GM10248 (cell line): ENCODE data around the gene KIF2A.

Experiments used
- CTCF ChIA-PET: fragments of 300-600 bp; sonication (Branson Sonifier 250); formaldehyde crosslinking; extraction: SDS; loops from one replicate; lab custom pipeline; 2021; ENCODE audit warnings: antibody characterized with exemption; lab: Yijun Ruan, JAX
- POLR2A ChIA-PET: fragments of 350-650 bp; sonication (Branson Sonifier 250); formaldehyde crosslinking; extraction: SDS; loops from one replicate; lab custom pipeline; 2020; ENCODE audit warnings: antibody characterized with exemption; lab: Yijun Ruan, JAX
- DNase-seq: peaks from one replicate; pipeline ENCODE4 v3.0.0; 2012; ENCODE audit errors: extremely low spot score
- TF ChIP-seq, protein P1 (sequence below): IDR thresholded peaks from 2 replicates; pipeline ENCODE4 v1.5.1; 2012; ENCODE audit warnings: mild to moderate bottlenecking, low read depth; ENCODE audit errors: extremely low read depth, missing control alignments, control extremely low read depth

The KIF2A gene

DNA sequence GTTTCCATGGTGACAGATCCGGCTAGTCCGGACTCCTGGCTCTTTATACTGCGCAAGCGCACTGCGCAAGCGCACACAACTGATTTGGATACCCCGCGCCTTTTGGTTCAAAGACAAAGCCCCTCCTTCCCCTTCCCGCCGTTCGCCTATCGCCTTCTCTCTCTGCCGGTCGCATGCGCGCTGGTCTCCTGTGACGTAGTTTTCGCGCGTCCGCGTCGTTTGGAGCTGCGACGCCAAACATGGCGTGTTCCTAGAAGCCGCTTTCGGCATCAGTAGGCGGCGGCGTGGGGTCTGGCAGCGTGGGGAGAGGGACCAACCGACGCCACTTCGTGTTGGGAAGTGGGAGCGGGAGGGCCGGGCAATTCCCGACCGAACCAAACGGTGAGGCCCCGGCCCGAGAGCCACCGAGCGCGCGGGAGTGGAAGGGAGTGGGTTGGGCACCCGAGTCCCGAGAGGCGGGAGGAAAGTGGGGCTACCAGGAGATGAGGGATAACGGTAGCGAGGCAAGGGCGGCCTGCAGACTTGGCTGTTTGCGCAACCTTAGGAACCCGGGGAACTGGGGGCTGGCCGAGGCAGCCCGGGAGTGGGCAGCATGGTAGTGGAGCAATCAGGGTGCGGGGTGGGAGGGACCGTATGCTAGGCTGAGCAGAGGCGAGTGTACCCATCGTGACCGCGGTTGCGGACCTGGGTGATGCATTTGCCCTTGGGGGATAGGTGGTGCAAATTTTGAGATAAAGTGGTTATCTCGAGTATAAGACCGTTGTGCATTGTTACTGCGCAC lies 106.7 kb downstream of the KIF2A start, which contains the start of gene IPO11:
TSS of gene IPO11 (plus strand) at position 215 of the 781 bp plus-strand sequence. CDS start 24,517 bp downstream, outside the sequence.
- DNase-seq, result peak; percentile 97
- ChIA-PET CTCF (interaction anchor here (0.8 to 3.7 kb wide), 5 partner anchors 10 to 189 kb away, joined by 3 to 19 read pairs (median 3); partner anchors contain the start of gene DIMT1), POLR2A (interaction anchor here (0.6 to 2.9 kb wide), 3 partner anchors 9 to 140 kb away, joined by 3 to 19 read pairs (median 3); partner anchors contain the start of gene DIMT1)
- TF ChIP-seq, protein P1, sequence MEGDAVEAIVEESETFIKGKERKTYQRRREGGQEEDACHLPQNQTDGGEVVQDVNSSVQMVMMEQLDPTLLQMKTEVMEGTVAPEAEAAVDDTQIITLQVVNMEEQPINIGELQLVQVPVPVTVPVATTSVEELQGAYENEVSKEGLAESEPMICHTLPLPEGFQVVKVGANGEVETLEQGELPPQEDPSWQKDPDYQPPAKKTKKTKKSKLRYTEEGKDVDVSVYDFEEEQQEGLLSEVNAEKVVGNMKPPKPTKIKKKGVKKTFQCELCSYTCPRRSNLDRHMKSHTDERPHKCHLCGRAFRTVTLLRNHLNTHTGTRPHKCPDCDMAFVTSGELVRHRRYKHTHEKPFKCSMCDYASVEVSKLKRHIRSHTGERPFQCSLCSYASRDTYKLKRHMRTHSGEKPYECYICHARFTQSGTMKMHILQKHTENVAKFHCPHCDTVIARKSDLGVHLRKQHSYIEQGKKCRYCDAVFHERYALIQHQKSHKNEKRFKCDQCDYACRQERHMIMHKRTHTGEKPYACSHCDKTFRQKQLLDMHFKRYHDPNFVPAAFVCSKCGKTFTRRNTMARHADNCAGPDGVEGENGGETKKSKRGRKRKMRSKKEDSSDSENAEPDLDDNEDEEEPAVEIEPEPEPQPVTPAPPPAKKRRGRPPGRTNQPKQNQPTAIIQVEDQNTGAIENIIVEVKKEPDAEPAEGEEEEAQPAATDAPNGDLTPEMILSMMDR, result no peak

DNA sequence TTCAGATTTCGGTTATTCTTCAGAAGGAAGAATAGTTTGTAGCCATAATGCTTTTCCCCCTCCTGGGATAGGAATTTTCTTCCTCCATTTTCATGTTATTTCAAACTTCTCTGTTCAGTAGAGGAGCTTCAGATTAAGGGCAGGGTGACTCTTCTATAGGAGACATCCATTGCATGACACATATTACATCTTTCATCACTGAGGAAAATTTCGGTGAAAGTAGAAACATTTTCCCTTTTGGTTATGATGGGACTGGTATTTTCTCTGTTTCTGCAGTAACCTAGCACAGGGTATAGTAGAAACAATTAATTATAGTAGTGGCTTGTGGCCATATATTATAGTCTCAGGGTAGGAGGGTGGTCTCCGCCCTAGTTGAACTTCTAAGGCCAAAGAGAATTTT lies 107.7 kb downstream of the KIF2A start:
- POLR2A ChIA-PET, result interaction anchor here (2.9 kb wide), 1 partner anchor 10 kb away, joined by 19 read pairs; the partner anchor contains the start of gene DIMT1
- TF ChIP-seq, protein P1, result no peak
- CTCF ChIA-PET, result interaction anchor here (0.8 to 3.7 kb wide), 6 partner anchors 11 to 190 kb away, joined by 3 to 19 read pairs (median 3); partner anchors contain the start of gene DIMT1
- DNase-seq, result no peak

DNA sequence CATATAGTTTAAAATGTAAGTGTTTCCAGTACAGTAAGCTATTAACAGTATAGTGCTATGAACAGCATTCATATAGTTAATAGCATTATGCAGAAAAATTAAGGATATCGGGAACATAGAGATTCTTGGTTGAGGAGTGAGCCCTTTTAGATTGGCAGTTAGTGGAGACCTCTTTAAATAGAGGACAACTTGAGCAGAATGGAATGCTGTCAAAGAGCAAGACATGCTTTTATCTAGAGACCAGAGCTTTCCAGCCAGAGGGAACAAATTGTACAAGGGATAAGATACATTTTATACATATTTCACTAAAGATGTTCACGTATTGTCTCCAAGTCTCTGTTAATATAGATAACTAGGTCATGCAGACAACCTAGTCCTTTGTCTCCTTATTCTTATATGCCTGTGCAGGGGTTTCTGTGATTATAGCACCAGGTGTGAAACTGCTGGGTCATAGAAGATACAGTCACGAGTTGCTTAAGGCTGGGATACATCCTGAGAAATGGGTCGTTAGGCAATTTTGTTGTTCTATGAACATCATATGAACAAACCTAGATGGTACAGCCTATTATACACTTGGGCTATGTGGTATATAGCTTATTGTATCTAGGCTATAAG lies 112.6 kb downstream of the KIF2A start:
- POLR2A ChIA-PET, result no interaction called here
- CTCF ChIA-PET, result interaction anchor here (1.0 to 1.7 kb wide), 4 partner anchors 15 to 55 kb away, joined by 3 to 4 read pairs (median 3); partner anchors contain the start of gene DIMT1
- TF ChIP-seq, protein P1, result no peak
- no peak for DNase-seq

DNA sequence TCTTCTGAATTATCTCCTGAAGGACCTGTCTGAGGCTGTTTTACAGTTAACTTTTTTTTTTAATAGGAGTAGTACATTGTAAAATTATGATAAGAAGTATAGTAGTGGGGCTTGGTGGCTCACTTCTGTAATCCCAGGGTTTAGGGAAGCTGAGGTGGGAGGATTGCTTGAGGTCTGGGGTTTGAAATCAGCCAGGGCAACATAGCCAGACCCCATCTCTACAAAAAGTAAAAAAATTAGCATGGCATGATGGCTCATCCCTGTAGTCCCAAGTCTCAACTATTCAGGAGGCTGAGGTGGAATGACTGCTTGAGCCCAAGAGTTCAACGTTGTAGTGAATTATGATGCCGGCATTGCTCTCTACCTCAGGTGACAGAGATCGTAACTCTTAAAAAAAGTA lies 113.6 kb downstream of the KIF2A start:
- no peak for DNase-seq
- CTCF ChIA-PET, result interaction anchor here (1.2 to 3.5 kb wide), 4 partner anchors 9 to 40 kb away, joined by 3 to 11 read pairs (median 5); partner anchors contain the start of gene DIMT1
- TF ChIP-seq, protein P1, result no peak
- POLR2A ChIA-PET, result no interaction called here

DNA sequence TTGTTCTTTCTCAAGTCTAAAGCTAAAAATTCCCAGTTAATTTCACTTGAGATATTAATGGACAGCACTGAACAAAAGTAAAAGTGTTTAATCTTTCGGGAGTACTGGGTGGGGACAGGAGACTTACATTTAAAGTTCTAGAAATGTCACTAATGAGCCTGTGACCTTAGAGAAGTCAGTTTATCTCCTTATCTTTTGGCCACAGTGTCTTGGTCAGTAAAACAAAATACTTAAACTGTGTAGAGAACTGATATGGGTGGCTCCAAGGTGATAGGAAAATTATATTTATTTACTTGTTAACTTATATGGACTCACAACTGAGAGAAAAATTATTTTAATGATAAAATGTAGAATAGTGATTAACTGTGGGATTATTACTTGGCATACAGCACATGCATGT lies 115.4 kb downstream of the KIF2A start:
- DNase-seq, result no peak
- ChIA-PET POLR2A (no interaction called here), CTCF (interaction anchor here (1.0 to 3.5 kb wide), 4 partner anchors 10 to 22 kb away, joined by 3 to 11 read pairs (median 4); partner anchors contain the start of gene DIMT1)
- TF ChIP-seq, protein P1, result no peak

DNA sequence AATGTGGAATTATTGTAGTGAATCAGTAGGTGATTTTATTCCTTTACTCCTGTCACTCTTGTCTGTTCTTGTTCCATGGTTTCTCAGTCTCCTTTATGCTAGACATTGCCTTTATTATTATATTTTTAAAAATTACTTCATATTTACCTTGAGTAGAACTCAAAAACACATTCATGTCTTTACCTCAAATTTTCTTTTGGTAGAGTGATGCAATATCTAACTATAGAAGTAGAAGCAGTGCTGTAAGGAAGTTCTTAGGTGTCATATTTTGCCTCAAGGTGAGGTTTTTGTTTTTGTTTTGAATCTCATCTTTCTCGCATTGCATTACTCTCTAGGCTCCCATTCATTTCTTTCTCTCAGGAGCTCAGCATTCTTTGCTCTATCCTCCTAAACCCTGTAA lies 118.8 kb downstream of the KIF2A start:
- TF ChIP-seq, protein P1, result no peak
- ChIA-PET POLR2A (interaction anchor here (0.6 kb wide), 1 partner anchor 13 kb away, joined by 3 read pairs; no protein-coding TSS in a partner anchor), CTCF (no interaction called here)
- DNase-seq, result no peak
